ENCODE data around the gene DCUN1D2. TPM values are rescaled to one million over a fixed set of nuclear protein-coding genes. Genes with fewer than 3 reads are reported as not detected.

DCUN1D2 gene
- total RNA-seq, 4 donors from 2014 or later: 45.1 to 63.6 (median 56.0) TPM

GRCh38 chr13:113534236-113534860 lies 43.8 kb upstream of the DCUN1D2 start:
- intact Hi-C loops (cut with DNase I; ENCODE audit: low total_unique reads): no loop called here
- Histone ChIP-seq H3K4me3 (no peak overlapping the region), H3K27me3 (no peaks in the 10 kb centered on the region), H3K36me3 (peaks cover 0 to 17% of the 10 kb centered on the region in 2 donors), H3K4me1 (no peaks in the 10 kb centered on the region), H3K9me3 (no peaks in the 10 kb centered on the region), H3K27ac (no peak overlapping the region)
- TF ChIP-seq CTCF (IDR thresholded peaks at IDR 0.05 in 4 of 5, conservative IDR thresholded peaks at IDR 0.05 in 1 of 5) (no peak), POLR2A (IDR thresholded peaks at IDR 0.05) (no peak)
- ATAC-seq (no peak), DNase-seq (no peak)
- in situ Hi-C loops (cut with MboI; ENCODE audit: low sequenced_read_pairs in 4 of 4): no loop called here

DNA sequence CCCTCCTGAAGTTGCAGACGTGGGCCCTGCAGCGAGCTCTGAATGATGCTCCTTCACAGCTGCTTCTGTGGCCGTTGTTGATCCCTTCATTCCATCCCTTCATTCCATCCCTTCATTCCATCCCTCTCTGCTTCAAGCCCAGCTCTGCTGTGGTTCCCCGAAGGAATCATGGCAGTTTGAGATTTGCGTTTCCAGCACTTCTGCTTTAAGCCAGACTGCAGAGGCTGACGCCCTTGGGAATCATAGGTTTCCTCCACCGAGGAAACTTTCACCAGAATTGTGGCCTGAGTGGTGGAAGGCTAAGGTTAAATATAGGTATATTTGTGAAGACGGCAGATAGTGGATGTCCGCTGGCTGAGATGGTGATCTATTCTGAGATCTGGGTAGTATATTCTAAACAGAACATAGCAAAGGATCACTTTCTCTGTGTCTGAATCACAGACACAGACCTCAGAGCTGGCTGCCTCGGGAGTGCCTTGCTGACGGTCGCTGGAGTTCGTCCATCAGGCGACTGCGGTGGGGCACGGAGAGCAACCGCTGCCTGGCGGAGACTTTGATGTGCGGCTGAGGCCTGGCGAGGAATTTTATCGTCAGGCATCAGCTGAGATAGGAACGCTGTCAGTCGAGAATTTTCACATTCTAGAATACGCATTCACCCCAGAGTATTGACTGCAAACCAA lies 42.8 kb upstream of the DCUN1D2 start:
- Histone ChIP-seq H3K4me3 (no peak overlapping the region), H3K36me3 (peaks cover 0 to 16% of the 10 kb centered on the region in 2 donors), H3K27ac (peak overlapping the region in 1 of 4 donors; percentile 25), H3K4me1 (no peaks in the 10 kb centered on the region), H3K9me3 (no peaks in the 10 kb centered on the region), H3K27me3 (no peaks in the 10 kb centered on the region)
- ATAC-seq (peak; percentile 46 to 66), DNase-seq (no peak)
- intact Hi-C loops (cut with DNase I; ENCODE audit: low total_unique reads): no loop called here
- in situ Hi-C loops (cut with MboI; ENCODE audit: low sequenced_read_pairs in 4 of 4): no loop called here
- TF ChIP-seq POLR2A (IDR thresholded peaks at IDR 0.05): no peak
- TF ChIP-seq CTCF (IDR thresholded peaks at IDR 0.05 in 4 of 5, conservative IDR thresholded peaks at IDR 0.05 in 1 of 5): no peak

GRCh38 chr13:113532156-113532806 lies 41.8 kb upstream of the DCUN1D2 start:
- Histone ChIP-seq H3K4me3 (no peak overlapping the region), H3K9me3 (no peaks in the 10 kb centered on the region), H3K27me3 (no peaks in the 10 kb centered on the region), H3K4me1 (no peaks in the 10 kb centered on the region), H3K36me3 (peaks cover 0 to 16% of the 10 kb centered on the region in 2 donors), H3K27ac (no peak overlapping the region)
- in situ Hi-C loops (cut with MboI; ENCODE audit: low sequenced_read_pairs in 4 of 4): no loop called here
- no peak for DNase-seq
- intact Hi-C loops (cut with DNase I; ENCODE audit: low total_unique reads): no loop called here
- no peak for TF ChIP-seq POLR2A (IDR thresholded peaks at IDR 0.05)
- TF ChIP-seq CTCF (IDR thresholded peaks at IDR 0.05 in 4 of 5, conservative IDR thresholded peaks at IDR 0.05 in 1 of 5): no peak
- no peak for ATAC-seq

DNA sequence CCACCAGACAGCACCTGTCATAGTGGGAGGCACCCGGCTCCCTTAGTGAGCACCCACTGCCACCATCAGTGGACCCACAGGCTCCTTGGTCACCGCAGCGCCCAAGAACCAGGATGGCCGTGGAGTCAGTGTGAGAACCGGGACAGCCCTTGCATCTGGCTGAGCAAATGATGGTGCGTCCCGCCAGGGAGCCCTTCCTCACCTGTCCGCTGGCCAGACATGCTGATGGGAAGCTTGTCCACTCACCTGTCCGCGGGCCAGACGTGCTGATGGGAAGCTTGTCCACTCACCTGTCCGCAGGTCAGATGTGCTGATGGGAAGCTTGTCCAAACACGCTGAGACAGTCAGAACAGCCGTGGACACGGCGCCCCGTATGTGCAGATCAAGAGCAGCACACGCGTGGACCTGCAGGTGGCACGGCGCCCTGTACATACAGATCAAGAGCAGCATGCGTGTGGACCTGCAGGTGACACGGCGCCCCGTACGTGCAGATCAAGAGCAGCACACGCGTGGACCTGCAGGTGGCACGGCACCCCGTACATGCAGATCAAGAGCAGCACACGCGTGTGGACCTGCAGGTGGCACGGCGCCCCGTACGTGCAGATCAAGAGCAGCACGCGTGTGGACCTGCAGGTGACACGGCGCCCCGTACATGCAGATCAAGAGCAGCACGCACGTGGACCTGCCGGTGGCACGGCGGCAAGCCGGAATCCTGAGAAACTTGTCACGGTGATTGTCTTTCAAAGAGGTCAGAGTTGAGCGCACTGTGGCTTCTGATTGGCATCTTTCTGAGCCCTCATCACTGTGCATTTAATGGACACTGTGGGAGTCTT lies 40.7 kb upstream of the DCUN1D2 start:
- intact Hi-C loops (cut with DNase I; ENCODE audit: low total_unique reads): no loop called here
- no peak overlapping the region for H3K27ac ChIP-seq
- no peaks in the 10 kb centered on the region for H3K4me1 ChIP-seq
- peaks cover 0 to 24% of the 10 kb centered on the region in 2 donors for H3K36me3 ChIP-seq
- no peak for TF ChIP-seq CTCF (IDR thresholded peaks at IDR 0.05 in 4 of 5, conservative IDR thresholded peaks at IDR 0.05 in 1 of 5)
- no peak for TF ChIP-seq POLR2A (IDR thresholded peaks at IDR 0.05)
- H3K9me3 ChIP-seq: no peaks in the 10 kb centered on the region
- in situ Hi-C loops (cut with MboI; ENCODE audit: low sequenced_read_pairs in 4 of 4): no loop called here
- DNase-seq (no peak), ATAC-seq (no peak)
- H3K27me3 ChIP-seq: no peaks in the 10 kb centered on the region
- H3K4me3 ChIP-seq: no peak overlapping the region
